Omental fat pad (tissue), 4 donors: ENCODE measurements around the gene KLKB1. TPM values are rescaled to one million over a fixed set of nuclear protein-coding genes. Genes with fewer than 3 reads are reported as not detected.

Source experiments
- ATAC-seq: fragments of 150-250 bp; one replicate; pipeline ENCODE4 v1.9.1; 2016; ENCODE audit warnings: mild to moderate bottlenecking, moderate library complexity; ENCODE audit not compliant: low FRiP score
- DNase-seq: peaks from one replicate; pipeline ENCODE4 v3.0.0-alpha.2; 2019; ENCODE audit warnings: low spot score
- total RNA-seq, 4 donors: library from RNA; depleted of rRNA; stranded (reverse); fragments of >200 nt; gene quantifications; one replicate each; pipeline ENCODE4 v1.1.0, GENCODE V29; 2016
- TF ChIP-seq, protein P1 (sequence below), 3 donors: fragments of 450-650 bp; IDR thresholded peaks; one replicate each; pipeline ENCODE4 v1.5.1; 2016 to 2017; ENCODE audit warnings: antibody characterized with exemption in 3 of 3, mild to moderate bottlenecking in 3 of 3, moderate library complexity in 2 of 3

The KLKB1 gene
- total RNA-seq, 4 donors from 2014 or later, result 0.47 to 1.3 (median 0.67) TPM

DNA sequence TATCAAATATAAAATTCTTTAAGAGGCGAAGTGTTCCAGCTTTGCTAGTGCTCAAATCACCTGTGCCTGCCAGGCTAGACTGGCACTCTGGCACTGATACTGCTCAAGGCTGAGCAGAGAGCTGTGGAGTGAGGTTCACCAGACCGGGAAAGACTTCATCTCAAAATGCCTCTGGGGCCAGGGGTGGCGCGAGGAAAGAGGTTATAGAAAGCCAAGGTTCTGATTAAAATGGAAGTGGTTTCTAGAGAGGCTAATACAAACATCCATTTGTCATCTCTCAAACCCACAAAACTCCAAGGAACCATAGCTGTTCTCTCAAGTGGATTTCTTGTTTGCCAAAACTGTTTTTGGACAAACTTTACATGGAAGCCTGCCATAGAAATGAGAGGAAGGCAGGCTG lies 80.2 kb downstream of the KLKB1 start:
- DNase-seq, result no peak
- TF ChIP-seq, protein P1, sequence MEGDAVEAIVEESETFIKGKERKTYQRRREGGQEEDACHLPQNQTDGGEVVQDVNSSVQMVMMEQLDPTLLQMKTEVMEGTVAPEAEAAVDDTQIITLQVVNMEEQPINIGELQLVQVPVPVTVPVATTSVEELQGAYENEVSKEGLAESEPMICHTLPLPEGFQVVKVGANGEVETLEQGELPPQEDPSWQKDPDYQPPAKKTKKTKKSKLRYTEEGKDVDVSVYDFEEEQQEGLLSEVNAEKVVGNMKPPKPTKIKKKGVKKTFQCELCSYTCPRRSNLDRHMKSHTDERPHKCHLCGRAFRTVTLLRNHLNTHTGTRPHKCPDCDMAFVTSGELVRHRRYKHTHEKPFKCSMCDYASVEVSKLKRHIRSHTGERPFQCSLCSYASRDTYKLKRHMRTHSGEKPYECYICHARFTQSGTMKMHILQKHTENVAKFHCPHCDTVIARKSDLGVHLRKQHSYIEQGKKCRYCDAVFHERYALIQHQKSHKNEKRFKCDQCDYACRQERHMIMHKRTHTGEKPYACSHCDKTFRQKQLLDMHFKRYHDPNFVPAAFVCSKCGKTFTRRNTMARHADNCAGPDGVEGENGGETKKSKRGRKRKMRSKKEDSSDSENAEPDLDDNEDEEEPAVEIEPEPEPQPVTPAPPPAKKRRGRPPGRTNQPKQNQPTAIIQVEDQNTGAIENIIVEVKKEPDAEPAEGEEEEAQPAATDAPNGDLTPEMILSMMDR (IDR thresholded peaks at IDR 0.05), result no peak
- no peak for ATAC-seq

DNA sequence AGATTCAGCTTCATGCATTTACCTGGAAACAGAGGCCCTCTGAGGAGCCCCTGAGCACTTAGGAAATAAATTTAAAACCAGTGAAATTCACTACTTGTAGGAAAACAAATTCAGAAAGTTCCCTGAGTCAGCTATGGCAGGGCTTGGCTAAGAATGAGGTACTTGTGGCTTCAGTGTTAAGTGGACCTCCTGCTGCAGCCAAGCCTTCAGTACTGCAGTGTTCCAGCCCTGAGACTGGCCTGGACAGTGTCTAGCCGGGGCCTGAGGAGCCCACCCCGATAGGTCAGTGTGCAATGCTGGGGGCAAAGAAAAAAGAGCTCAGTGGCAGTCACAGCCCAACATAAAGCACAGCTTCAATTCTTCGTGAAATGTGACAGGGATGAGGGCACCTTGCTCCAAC lies 80.6 kb downstream of the KLKB1 start:
- TF ChIP-seq, protein P1 (IDR thresholded peaks at IDR 0.05), result no peak
- DNase-seq (no peak), ATAC-seq (no peak)

Other genes starting within 250 kb of the KLKB1 start
- 10 to 100 TPM in 2 of 4 donors, 1 to 10 TPM in 2; 4.2 to 22.7 (median 9.5) TPM for gene TLR3, start 158.4 kb upstream of the KLKB1 start, total RNA-seq
- 10 to 100 TPM in 3 of 4 donors, 1 to 10 TPM in 1; 7.7 to 15.3 (median 11.8) TPM for gene FAM149A, start 122.8 kb upstream of the KLKB1 start, total RNA-seq
- gene CYP4V2, start 35.9 kb upstream of the KLKB1 start, total RNA-seq, result 10 to 100 TPM; 27.7 to 36.0 (median 31.7) TPM
- gene F11, start 38.7 kb downstream of the KLKB1 start, total RNA-seq, result under 1 TPM in 1 of 4 donors, not detected in 3; 0.19 TPM